SU-DHL-6 (cell line): Measurements from ENCODE around the gene RAVER2.

ENCODE experiments used
- H2AFZ ChIP-seq: fragments of 200-600 bp; sonication (generic); 2 replicates; pipeline ENCODE4 v1.6.1; 2014; ENCODE audit warnings: low read depth, mild to moderate bottlenecking, moderate library complexity, mixed read lengths, antibody characterized with exemption, low read length; ENCODE audit not compliant: severe bottlenecking
- H3F3A ChIP-seq: fragments of 200-600 bp; shearing (Covaris generic); 2 replicates; pipeline ENCODE4 v1.6.0; 2016; ENCODE audit warnings: antibody characterized with exemption, mild to moderate bottlenecking; ENCODE audit not compliant: insufficient read depth
- H3K27ac ChIP-seq: fragments of 200-600 bp; sonication (generic); 2 replicates; pipeline ENCODE4 v1.5.1; 2016; ENCODE audit warnings: low read depth, mild to moderate bottlenecking, low read length, moderate library complexity, mixed read lengths
- H3K27me3 ChIP-seq: fragments of 200-600 bp; sonication (generic), shearing (Covaris generic); 2 replicates; pipeline ENCODE4 v1.6.0; 2014; ENCODE audit warnings: mild to moderate bottlenecking, low read length
- H3K36me3 ChIP-seq: fragments of 200-600 bp; sonication (generic); 2 replicates; pipeline ENCODE4 v1.6.1; 2014; ENCODE audit warnings: mild to moderate bottlenecking, low read length, mixed read lengths
- H3K4me2 ChIP-seq: fragments of 300-600, 200-600 bp; shearing (Covaris generic), sonication (generic); 2 replicates; pipeline ENCODE4 v1.6.0; 2014; ENCODE audit warnings: low read length, low read depth, mild to moderate bottlenecking; ENCODE audit not compliant: poor library complexity, severe bottlenecking
- H3K4me3 ChIP-seq: fragments of 200-600 bp; sonication (generic); 2 replicates; pipeline ENCODE4 v1.5.1; 2014; ENCODE audit warnings: antibody characterized with exemption, low read length, mild to moderate bottlenecking, mixed read lengths; ENCODE audit not compliant: insufficient read depth, poor library complexity, severe bottlenecking
- H3K79me2 ChIP-seq: fragments of 200-600 bp; sonication (generic); 2 replicates; pipeline ENCODE4 v1.6.1; 2014; ENCODE audit warnings: mild to moderate bottlenecking, low read length, moderate library complexity; ENCODE audit not compliant: insufficient read depth
- H3K9ac ChIP-seq: fragments of 200-600 bp; sonication (generic); 2 replicates; pipeline ENCODE4 v1.7.0; 2014; ENCODE audit warnings: mild to moderate bottlenecking, low read length
- H3K9me2 ChIP-seq: fragments of 200-600 bp; sonication (generic); replicated peaks from 2 replicates; pipeline ENCODE4 v1.6.1; 2014; ENCODE audit warnings: low read length; ENCODE audit not compliant: insufficient read depth
- H3K9me3 ChIP-seq: fragments of 200-600 bp; sonication (generic); 2 replicates; pipeline ENCODE4 v1.6.1; 2014; ENCODE audit warnings: low read length, mixed read lengths; ENCODE audit not compliant: insufficient read depth
- H4K20me1 ChIP-seq: fragments of 200-600 bp; sonication (generic); 2 replicates; pipeline ENCODE4 v1.6.1; 2014; ENCODE audit warnings: low read depth, mild to moderate bottlenecking, antibody characterized with exemption, low read length, moderate library complexity, mixed read lengths
- EZH2phosphoT487 ChIP-seq: fragments of 200-600 bp; sonication (generic), shearing (Covaris generic); conservative IDR thresholded peaks from 2 replicates; pipeline ENCODE4 v1.6.1; 2018; ENCODE audit warnings: mild to moderate bottlenecking, antibody characterized with exemption, low read length, moderate library complexity, mixed read lengths
- TF ChIP-seq, protein P1 (sequence below): fragments of 200-600 bp; sonication (generic); IDR thresholded peaks from one replicate; pipeline ENCODE4 v1.5.1; 2017; ENCODE audit warnings: antibody characterized with exemption, mild to moderate bottlenecking, low read length, moderate library complexity; ENCODE audit not compliant: insufficient read depth, poor library complexity, severe bottlenecking

Gene RAVER2

GRCh38 chr1:64748706-64749105, 3.8 kb downstream of the RAVER2 start:
- no peak overlapping the region for H3K9ac ChIP-seq
- H3K79me2 ChIP-seq, result no peaks in the 10 kb centered on the region
- no peak overlapping the region for H3K4me3 ChIP-seq
- H2AFZ ChIP-seq, result no peak overlapping the region
- no peaks in the 10 kb centered on the region for H3K9me3 ChIP-seq
- no peaks in the 10 kb centered on the region for H3K27me3 ChIP-seq
- H3F3A ChIP-seq, result no peaks in the 10 kb centered on the region
- no peaks in the 10 kb centered on the region for H4K20me1 ChIP-seq
- H3K36me3 ChIP-seq, result no peaks in the 10 kb centered on the region
- H3K9me2 ChIP-seq, result no peaks in the 10 kb centered on the region
- no peak overlapping the region for H3K4me2 ChIP-seq
- TF ChIP-seq, protein P1, sequence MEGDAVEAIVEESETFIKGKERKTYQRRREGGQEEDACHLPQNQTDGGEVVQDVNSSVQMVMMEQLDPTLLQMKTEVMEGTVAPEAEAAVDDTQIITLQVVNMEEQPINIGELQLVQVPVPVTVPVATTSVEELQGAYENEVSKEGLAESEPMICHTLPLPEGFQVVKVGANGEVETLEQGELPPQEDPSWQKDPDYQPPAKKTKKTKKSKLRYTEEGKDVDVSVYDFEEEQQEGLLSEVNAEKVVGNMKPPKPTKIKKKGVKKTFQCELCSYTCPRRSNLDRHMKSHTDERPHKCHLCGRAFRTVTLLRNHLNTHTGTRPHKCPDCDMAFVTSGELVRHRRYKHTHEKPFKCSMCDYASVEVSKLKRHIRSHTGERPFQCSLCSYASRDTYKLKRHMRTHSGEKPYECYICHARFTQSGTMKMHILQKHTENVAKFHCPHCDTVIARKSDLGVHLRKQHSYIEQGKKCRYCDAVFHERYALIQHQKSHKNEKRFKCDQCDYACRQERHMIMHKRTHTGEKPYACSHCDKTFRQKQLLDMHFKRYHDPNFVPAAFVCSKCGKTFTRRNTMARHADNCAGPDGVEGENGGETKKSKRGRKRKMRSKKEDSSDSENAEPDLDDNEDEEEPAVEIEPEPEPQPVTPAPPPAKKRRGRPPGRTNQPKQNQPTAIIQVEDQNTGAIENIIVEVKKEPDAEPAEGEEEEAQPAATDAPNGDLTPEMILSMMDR, result no peak
- no peak for TF ChIP-seq EZH2phosphoT487
- H3K27ac ChIP-seq, result no peak overlapping the region

- H3K36me3 ChIP-seq, result no peaks in the 10 kb centered on the region
- no peak overlapping the region for H3K4me3 ChIP-seq
These were observed 5.2 kb downstream of the RAVER2 start for GRCh38 chr1:64750092-64750491.

GRCh38 chr1:64750875-64751274, 6.0 kb downstream of the RAVER2 start:
- Histone ChIP-seq H3K4me2 (no peak overlapping the region), H3K4me3 (no peak overlapping the region), H3K36me3 (no peaks in the 10 kb centered on the region), H3K9me3 (no peaks in the 10 kb centered on the region), H3F3A (no peaks in the 10 kb centered on the region), H4K20me1 (no peaks in the 10 kb centered on the region), H3K27ac (no peak overlapping the region), H3K27me3 (no peaks in the 10 kb centered on the region), H3K79me2 (no peaks in the 10 kb centered on the region), H3K9ac (no peak overlapping the region), H2AFZ (no peak overlapping the region), H3K9me2 (no peaks in the 10 kb centered on the region)
- TF ChIP-seq, protein P1, result no peak

More at GRCh38 chr1:64750092-64750491, 5.2 kb downstream of the RAVER2 start:
- H3K27ac ChIP-seq, result no peak overlapping the region
- no peaks in the 10 kb centered on the region for H4K20me1 ChIP-seq
- H3F3A ChIP-seq, result no peaks in the 10 kb centered on the region
- no peak overlapping the region for H3K9ac ChIP-seq
- no peaks in the 10 kb centered on the region for H3K9me2 ChIP-seq
- no peaks in the 10 kb centered on the region for H3K79me2 ChIP-seq
- no peak overlapping the region for H2AFZ ChIP-seq
- H3K27me3 ChIP-seq, result no peaks in the 10 kb centered on the region
- H3K9me3 ChIP-seq, result no peaks in the 10 kb centered on the region
- no peak overlapping the region for H3K4me2 ChIP-seq
- TF ChIP-seq, protein P1, result no peak
- no peak for TF ChIP-seq EZH2phosphoT487
